NT2/D1 (cell line): Measurements from ENCODE around the gene KRT82.

ENCODE experiments used
- DNase-seq: peaks from one replicate; pipeline ENCODE4 v3.0.0-alpha.2; 2011; ENCODE audit warnings: low read depth, low spot score
- H3K27me3 ChIP-seq: 2 replicates; pipeline ENCODE4 v1.6.0; 2011; ENCODE audit warnings: mild to moderate bottlenecking; ENCODE audit not compliant: insufficient read length, insufficient read depth
- H3K36me3 ChIP-seq: 2 replicates; pipeline ENCODE4 v1.6.1; 2011; ENCODE audit warnings: mild to moderate bottlenecking, low read length, mixed read lengths; ENCODE audit not compliant: insufficient read depth, insufficient read length
- H3K4me1 ChIP-seq: 2 replicates; pipeline ENCODE4 v1.5.1; 2011; ENCODE audit not compliant: insufficient read depth, insufficient read length
- H3K4me3 ChIP-seq: 2 replicates; pipeline ENCODE4 v1.5.1; 2011; ENCODE audit warnings: low read depth; ENCODE audit not compliant: insufficient read length
- H3K9ac ChIP-seq: 2 replicates; pipeline ENCODE4 v1.6.0; 2011; ENCODE audit warnings: low read depth; ENCODE audit not compliant: insufficient read length
- H3K9me3 ChIP-seq: 2 replicates; pipeline ENCODE4 v1.5.1; 2011; ENCODE audit warnings: mild to moderate bottlenecking, low read length; ENCODE audit not compliant: insufficient read depth
- SUZ12 ChIP-seq: IDR thresholded peaks from 2 replicates; pipeline ENCODE4 v1.6.1; 2011; ENCODE audit not compliant: insufficient read length, insufficient read depth; ENCODE audit errors: extremely low read depth
- YY1 ChIP-seq: IDR thresholded peaks from 2 replicates; pipeline ENCODE4 v1.6.1; 2011; ENCODE audit not compliant: insufficient read length, insufficient read depth
- ZNF274 ChIP-seq: IDR thresholded peaks from 2 replicates; pipeline ENCODE4 v1.6.1; 2011; ENCODE audit warnings: mild to moderate bottlenecking, low read depth, low read length

KRT82 gene

GRCh38 chr12:52445876-52446275 lies 39.7 kb upstream of the KRT82 start:
- Histone ChIP-seq H3K36me3 (no peaks in the 10 kb centered on the region), H3K4me3 (no peak overlapping the region), H3K4me1 (no peaks in the 10 kb centered on the region), H3K9me3 (no peaks in the 10 kb centered on the region), H3K9ac (no peak overlapping the region), H3K27me3 (no peaks in the 10 kb centered on the region)
- DNase-seq: no peak
- TF ChIP-seq ZNF274 (no peak), YY1 (no peak), SUZ12 (no peak)

GRCh38 chr12:52444647-52445595 lies 38.8 kb upstream of the KRT82 start:
- Histone ChIP-seq H3K4me3 (no peak overlapping the region), H3K4me1 (no peaks in the 10 kb centered on the region), H3K27me3 (no peaks in the 10 kb centered on the region), H3K9me3 (no peaks in the 10 kb centered on the region), H3K9ac (no peak overlapping the region), H3K36me3 (no peaks in the 10 kb centered on the region)
- no peak for TF ChIP-seq YY1
- TF ChIP-seq SUZ12: no peak
- TF ChIP-seq ZNF274: no peak
- DNase-seq: no peak

- TF ChIP-seq SUZ12 (no peak), ZNF274 (no peak), YY1 (no peak)
- H3K4me3 ChIP-seq: no peak overlapping the region
- H3K9ac ChIP-seq: no peak overlapping the region
- H3K4me1 ChIP-seq: no peaks in the 10 kb centered on the region
- no peak for DNase-seq
- H3K9me3 ChIP-seq: no peaks in the 10 kb centered on the region
- no peaks in the 10 kb centered on the region for H3K27me3 ChIP-seq
- no peaks in the 10 kb centered on the region for H3K36me3 ChIP-seq
These were observed 37.8 kb upstream of the KRT82 start for GRCh38 chr12:52443966-52444365.

DNA sequence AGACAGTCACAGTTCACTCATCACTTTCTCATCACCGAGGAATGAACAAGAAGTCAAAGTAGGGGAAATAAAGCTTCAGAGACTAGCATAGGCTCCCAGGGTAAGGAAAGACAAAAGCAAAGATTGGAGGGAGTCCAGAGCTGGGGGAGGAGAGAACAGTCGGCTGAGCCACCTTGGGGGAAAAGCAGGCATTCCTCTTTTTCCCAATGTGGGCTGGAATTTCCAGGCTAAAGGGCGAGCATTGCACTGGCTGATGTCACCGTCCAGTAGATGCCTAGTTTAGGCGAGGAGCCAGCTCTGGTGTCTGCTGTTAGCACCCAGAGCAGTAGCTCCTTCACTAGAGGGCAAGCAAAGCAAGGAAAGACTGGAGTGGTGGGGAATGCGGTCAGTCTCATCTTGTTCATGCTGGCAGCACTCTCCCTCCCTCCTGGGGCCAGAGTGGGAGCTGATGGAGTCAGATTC lies 36.5 kb upstream of the KRT82 start:
- H3K4me3 ChIP-seq: no peak overlapping the region
- no peaks in the 10 kb centered on the region for H3K36me3 ChIP-seq
- H3K4me1 ChIP-seq: no peaks in the 10 kb centered on the region
- H3K27me3 ChIP-seq: no peaks in the 10 kb centered on the region
- H3K9ac ChIP-seq: no peak overlapping the region
- no peak for TF ChIP-seq YY1
- no peak for TF ChIP-seq SUZ12
- no peak for TF ChIP-seq ZNF274
- no peaks in the 10 kb centered on the region for H3K9me3 ChIP-seq
- peak; percentile 54 for DNase-seq

- TF ChIP-seq SUZ12 (no peak), ZNF274 (no peak), YY1 (no peak)
- H3K4me3 ChIP-seq: no peak overlapping the region
- no peaks in the 10 kb centered on the region for H3K27me3 ChIP-seq
- H3K4me1 ChIP-seq: peaks cover 4% of the 10 kb centered on the region
- DNase-seq: no peak
- no peaks in the 10 kb centered on the region for H3K36me3 ChIP-seq
- H3K9me3 ChIP-seq: no peaks in the 10 kb centered on the region
- H3K9ac ChIP-seq: no peak overlapping the region
These were observed 35.3 kb upstream of the KRT82 start for GRCh38 chr12:52441320-52441911.

GRCh38 chr12:52440821-52441319 lies 34.7 kb upstream of the KRT82 start:
- Histone ChIP-seq H3K27me3 (no peaks in the 10 kb centered on the region), H3K9ac (no peak overlapping the region), H3K4me3 (no peak overlapping the region), H3K9me3 (no peaks in the 10 kb centered on the region), H3K36me3 (no peaks in the 10 kb centered on the region), H3K4me1 (peaks cover 6% of the 10 kb centered on the region)
- no peak for DNase-seq
- TF ChIP-seq ZNF274: no peak
- TF ChIP-seq YY1: no peak
- no peak for TF ChIP-seq SUZ12

DNA sequence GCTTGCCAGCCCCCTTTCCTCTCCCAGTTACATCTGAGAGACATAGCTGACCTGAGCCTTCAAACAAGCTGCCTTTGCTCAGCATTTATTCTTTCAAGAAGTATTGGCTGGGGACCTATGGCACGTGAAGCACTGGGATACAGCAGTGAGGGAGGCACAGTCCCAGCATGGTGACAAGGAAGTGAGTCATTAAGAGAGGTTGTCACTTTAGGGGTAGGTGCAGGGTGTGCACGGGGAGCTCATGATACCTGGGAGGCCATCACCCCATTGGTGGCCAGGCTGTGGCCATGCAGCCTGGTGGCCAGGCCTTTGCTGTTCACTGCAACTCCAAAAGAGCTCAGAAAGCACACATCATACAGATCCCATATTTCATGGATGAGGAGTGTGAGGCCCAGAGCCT lies 33.7 kb upstream of the KRT82 start:
- no peak for DNase-seq
- no peak overlapping the region for H3K4me3 ChIP-seq
- no peaks in the 10 kb centered on the region for H3K36me3 ChIP-seq
- H3K9ac ChIP-seq: no peak overlapping the region
- TF ChIP-seq SUZ12 (no peak), ZNF274 (no peak), YY1 (no peak)
- H3K4me1 ChIP-seq: peaks cover 6% of the 10 kb centered on the region
- no peaks in the 10 kb centered on the region for H3K27me3 ChIP-seq
- H3K9me3 ChIP-seq: no peaks in the 10 kb centered on the region
